NCI-H1105 treated with DMSO at 0.1 percent for 48 hours (cell line): ENCODE measurements around the gene CIAO1.
"Not testable (repeated sequence)": the region's sequence is repeated elsewhere in the genome, so short reads cannot be mapped to it uniquely, and the experiment has no call there.

Experiments used
- DNase-seq: peaks from one replicate; lab custom pipeline; 2025; lab: John Stamatoyannopoulos, UW

The CIAO1 gene

GRCh38 chr2:96265840-96266679 lies at the start of gene CIAO1, which contains the start of gene TMEM127:
Gene CIAO1 (plus strand): TSS chr2:96266225. CDS start chr2:96266351, 126 bp downstream.
Gene TMEM127 (minus strand): TSS chr2:96265997. CDS start chr2:96265381, 616 bp downstream.
- DNase-seq, result peak; percentile 96

- no peak for DNase-seq
Measured at GRCh38 chr2:96218508-96219131, 47.4 kb upstream of the CIAO1 start.

GRCh38 chr2:96219959-96220358 lies 46.1 kb upstream of the CIAO1 start:
- not testable (repeated sequence) for DNase-seq

- DNase-seq, result not testable (repeated sequence)
Measured at GRCh38 chr2:96221106-96221505, 44.9 kb upstream of the CIAO1 start.

GRCh38 chr2:96225016-96225533 lies 41.0 kb upstream of the CIAO1 start:
- DNase-seq, result no peak

- DNase-seq, result no peak
Measured at GRCh38 chr2:96231316-96231715, 34.7 kb upstream of the CIAO1 start.

- no peak for DNase-seq
Measured at GRCh38 chr2:96233436-96233835, 32.6 kb upstream of the CIAO1 start.

GRCh38 chr2:96233880-96234316 lies 32.1 kb upstream of the CIAO1 start:
- no peak for DNase-seq

- no peak for DNase-seq
Measured at GRCh38 chr2:96236882-96237281, 29.1 kb upstream of the CIAO1 start.

GRCh38 chr2:96238266-96238665 lies 27.8 kb upstream of the CIAO1 start:
- DNase-seq, result no peak

GRCh38 chr2:96239091-96239490 lies 26.9 kb upstream of the CIAO1 start:
- no peak for DNase-seq

GRCh38 chr2:96239745-96240264 lies 26.2 kb upstream of the CIAO1 start:
- no peak for DNase-seq

- peak; percentile 87 for DNase-seq
Measured at GRCh38 chr2:96240341-96241038, 25.5 kb upstream of the CIAO1 start.

GRCh38 chr2:96241227-96241626 lies 24.8 kb upstream of the CIAO1 start:
- no peak for DNase-seq

GRCh38 chr2:96241900-96242611 lies 24.0 kb upstream of the CIAO1 start:
- no peak for DNase-seq

GRCh38 chr2:96243843-96244242 lies 22.2 kb upstream of the CIAO1 start:
- DNase-seq, result no peak

- DNase-seq, result no peak
Measured at GRCh38 chr2:96245609-96246390, 20.2 kb upstream of the CIAO1 start.

- no peak for DNase-seq
Measured at GRCh38 chr2:96247009-96247408, 19.0 kb upstream of the CIAO1 start.

- no peak for DNase-seq
Measured at GRCh38 chr2:96247896-96248295, 18.1 kb upstream of the CIAO1 start.

GRCh38 chr2:96248624-96249023 lies 17.4 kb upstream of the CIAO1 start:
- DNase-seq, result no peak

GRCh38 chr2:96249654-96250053 lies 16.4 kb upstream of the CIAO1 start:
- DNase-seq, result no peak
